ENCODE results near the gene LEF1. TPM values are rescaled to one million over a fixed set of nuclear protein-coding genes. Genes with fewer than 3 reads are reported as not detected.

LEF1 gene
- total and polyA plus RNA-seq, 9 of the 15 experiments (the other 6 are each of a cell fraction or from before 2014, with no cell fraction given) = 15.1 to 81.1 (median 29.7) TPM

GRCh38 chr4:108181704-108182103 lies 13.0 kb upstream of the LEF1 start:
- FAIRE-seq = peak; percentile 46

More at GRCh38 chr4:108181704-108182103, 13.0 kb upstream of the LEF1 start:
- ChIA-PET POLR2A (no interaction called here), CTCF (ENCODE audit: low intra/inter-chr PET ratio) (interaction anchor here (0.6 to 1.2 kb wide), 3 partner anchors 118 to 152 kb away, joined by 3 to 4 read pairs (median 3); no protein-coding TSS in a partner anchor)
- Histone ChIP-seq H3K4me2 (ENCODE audit: insufficient read depth, low read length) (no peak overlapping the region), H3K27me3 (ENCODE audit: control insufficient read depth in 2 of 2, insufficient read depth in 2 of 2, low read length in 2 of 2) (no peaks in the 10 kb centered on the region), H3K4me3 (no peak overlapping the region), H3K36me3 (ENCODE audit: control insufficient read depth, insufficient read depth, low read length) (no peaks in the 10 kb centered on the region), H3K4me1 (replicated peaks in 1 of 2; ENCODE audit: control insufficient read depth in 2 of 2, insufficient read depth in 2 of 2, low read length in 2 of 2) (no peaks in the 10 kb centered on the region), H3K9me1 (ENCODE audit: control insufficient read depth, insufficient read depth, low read length) (no peaks in the 10 kb centered on the region), H2AFZ (ENCODE audit: low read depth, low read length) (no peak overlapping the region), H3K79me2 (ENCODE audit: control insufficient read depth, insufficient read depth, low read length) (no peaks in the 10 kb centered on the region), H3K9ac (ENCODE audit: insufficient read depth in 1 of 2, low read depth in 2 of 2, low read length in 2 of 2) (no peak overlapping the region), H3K9me3 (replicated peaks; ENCODE audit: control insufficient read depth, insufficient read depth, low read depth, low read length) (no peaks in the 10 kb centered on the region), H4K20me1 (replicated peaks; ENCODE audit: control insufficient read depth, insufficient read depth, low read length) (no peaks in the 10 kb centered on the region), H3K27ac (ENCODE audit: extremely low read depth, low read depth, low read length) (no peak overlapping the region)
- intact Hi-C loops (cut with micrococcal nuclease) = loop anchor here (2.0 to 5.0 kb wide), 2 partner anchors 151 to 164 kb away; no protein-coding TSS in a partner anchor
- DNase-seq (ENCODE audit: extremely low read depth in 1 of 4, low spot score in 3 of 4) (peak; percentile 31 to 52 (median 36)), ATAC-seq (peak; percentile 98)
- TF ChIP-seq CTCF (IDR thresholded peaks at IDR 0.05 in 2 of 3, conservative IDR thresholded peaks at IDR 0.05 in 1 of 3; ENCODE audit: insufficient read depth in 2 of 3, low read depth in 1 of 3, low read length in 3 of 3) (peak; percentile 44 to 76 (median 64); a peak in 4 of 6 replicates), SMC3 (conservative IDR thresholded peaks at IDR 0.05; ENCODE audit: insufficient read depth, low read depth, low read length) (peak; percentile 28; the same call in 1 of the 2 replicates), ZNF79 (CRISPR knock-in tag; IDR thresholded peaks at IDR 0.05; ENCODE audit: low read depth) (no peak), REST (IDR thresholded peaks at IDR 0.05; ENCODE audit: borderline replicate concordance) (peak; percentile 49; the same call in 1 of the 2 replicates), REST (CRISPR knock-in tag; IDR thresholded peaks at IDR 0.05; ENCODE audit: low read depth) (no peak), RAD21 (CRISPR knock-in tag; conservative IDR thresholded peaks at IDR 0.05 in 1 of 2, IDR thresholded peaks at IDR 0.05 in 1 of 2) (peak; percentile 25 to 60; a peak in 3 of 4 replicates), DACH1 (IDR thresholded peaks at IDR 0.05; ENCODE audit: partially characterized antibody) (no peak)
- in situ Hi-C loops (cut with MboI) = no loop called here
- 15% methylated on average over 2 of the region's 2 CpGs for WGBS (ENCODE audit: insufficient coverage, low coverage, missing lambda C conversion rate)
- BruUV-seq (replicated peaks) = no TSS peak

All from K562 (cell line).